ENCODE data around the gene BTBD9. TPM values are rescaled to one million over a fixed set of nuclear protein-coding genes. Genes with fewer than 3 reads are reported as not detected.

BTBD9 gene
- total and polyA plus RNA-seq, 4 donors: 8.7 to 73.9 (median 28.3) TPM

GRCh38 chr6:38676974-38677544 lies 37.3 kb upstream of the BTBD9 start:
- no peaks in the 10 kb centered on the region for H3K27me3 ChIP-seq (ENCODE audit: control insufficient read depth in 3 of 3, insufficient read depth in 3 of 3, low read length in 2 of 3)
- ATAC-seq (ENCODE audit: insufficient read depth, low FRiP score): no peak
- peaks cover 11 to 31% (median 19%) of the 10 kb centered on the region in 4 donors for H3K36me3 ChIP-seq (ENCODE audit: control insufficient read depth in 4 of 4, insufficient read depth in 4 of 4, low read length in 4 of 4)
- WGBS, 2 donors: 34 to 50% methylated on average over 1 of the region's 1 CpG
- no peak for TF ChIP-seq CTCF (IDR thresholded peaks at IDR 0.05; ENCODE audit: control extremely low read depth, extremely low read depth)
- no peak overlapping the region for H3K9ac ChIP-seq (ENCODE audit: insufficient read depth in 1 of 2, low read length in 2 of 2)
- DNase-seq: no peak
- H3K27ac ChIP-seq (ENCODE audit: low read depth in 1 of 2, low read length in 1 of 2): no peak overlapping the region
- H3K4me1 ChIP-seq (ENCODE audit: control insufficient read depth in 5 of 5, insufficient read depth in 5 of 5, low read length in 5 of 5): no peaks in the 10 kb centered on the region
- no peaks in the 10 kb centered on the region for H3K9me3 ChIP-seq (ENCODE audit: control insufficient read depth in 4 of 4, insufficient read depth in 3 of 4, low read length in 3 of 4)
- no peak overlapping the region for H3K4me3 ChIP-seq

DNA sequence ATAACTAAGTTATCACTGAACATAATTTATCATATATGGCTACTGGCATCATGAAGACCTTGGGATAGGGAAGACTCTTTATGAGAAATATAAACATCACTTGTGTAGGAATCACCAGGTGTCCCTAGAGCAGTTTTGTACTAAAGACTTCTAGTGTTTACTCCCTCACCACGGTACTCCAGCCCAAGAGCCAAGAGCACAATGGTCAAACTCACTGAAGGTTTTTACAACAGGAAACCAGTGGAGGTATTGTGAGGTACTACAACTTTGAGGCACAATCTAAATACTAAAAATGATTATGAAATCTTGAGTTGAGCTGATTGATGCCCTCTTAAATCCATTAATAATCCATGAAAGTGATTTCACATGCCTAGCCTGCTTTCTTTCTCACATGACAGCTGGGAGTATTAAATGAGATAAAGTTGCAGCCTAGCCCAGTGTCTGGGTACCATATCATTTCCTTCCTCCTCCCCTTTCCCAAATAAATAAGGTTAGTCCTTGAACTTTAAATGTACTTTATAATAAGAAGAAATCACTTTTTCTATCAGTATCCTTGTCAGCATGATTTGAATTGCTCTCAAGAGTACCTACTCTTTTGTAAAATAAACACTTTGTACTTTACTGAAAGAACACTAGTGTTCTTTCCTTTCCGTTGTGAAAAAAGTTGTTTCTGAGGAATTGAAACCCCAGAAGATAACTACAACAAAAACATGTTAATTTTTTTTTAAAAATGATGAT lies 36.7 kb upstream of the BTBD9 start:
- DNase-seq (peak in 1 of 3 donors; percentile 6), ATAC-seq (ENCODE audit: insufficient read depth, low FRiP score) (no peak)
- no peak overlapping the region for H3K4me3 ChIP-seq
- H3K36me3 ChIP-seq (ENCODE audit: control insufficient read depth in 4 of 4, insufficient read depth in 4 of 4, low read length in 4 of 4): peaks cover 5 to 26% (median 15%) of the 10 kb centered on the region in 4 donors
- H3K27me3 ChIP-seq (ENCODE audit: control insufficient read depth in 3 of 3, insufficient read depth in 3 of 3, low read length in 2 of 3): no peaks in the 10 kb centered on the region
- H3K4me1 ChIP-seq (ENCODE audit: control insufficient read depth in 5 of 5, insufficient read depth in 5 of 5, low read length in 5 of 5): no peaks in the 10 kb centered on the region
- TF ChIP-seq CTCF (IDR thresholded peaks at IDR 0.05; ENCODE audit: control extremely low read depth, extremely low read depth): no peak
- no peak overlapping the region for H3K9ac ChIP-seq (ENCODE audit: insufficient read depth in 1 of 2, low read length in 2 of 2)
- H3K9me3 ChIP-seq (ENCODE audit: control insufficient read depth in 4 of 4, insufficient read depth in 3 of 4, low read length in 3 of 4): no peaks in the 10 kb centered on the region
- 54 to 76% methylated on average over 2 of the region's 2 CpGs for whole genome bisulfite sequencing, 2 donors
- no peak overlapping the region for H3K27ac ChIP-seq (ENCODE audit: low read depth in 1 of 2, low read length in 1 of 2)

GRCh38 chr6:38673397-38674165 lies 33.9 kb upstream of the BTBD9 start:
- 29 to 41% methylated on average over 9 of the region's 9 CpGs for WGBS, 2 donors
- DNase-seq (no peak), ATAC-seq (ENCODE audit: insufficient read depth, low FRiP score) (no peak)
- Histone ChIP-seq H3K27me3 (ENCODE audit: control insufficient read depth in 3 of 3, insufficient read depth in 3 of 3, low read length in 2 of 3) (no peaks in the 10 kb centered on the region), H3K9me3 (ENCODE audit: control insufficient read depth in 4 of 4, insufficient read depth in 3 of 4, low read length in 3 of 4) (no peaks in the 10 kb centered on the region), H3K4me3 (no peak overlapping the region), H3K27ac (ENCODE audit: low read depth in 1 of 2, low read length in 1 of 2) (peak overlapping the region; percentile 9 to 47), H3K4me1 (ENCODE audit: control insufficient read depth in 5 of 5, insufficient read depth in 5 of 5, low read length in 5 of 5) (peaks cover 0 to 2% (median 0%) of the 10 kb centered on the region in 5 donors), H3K36me3 (ENCODE audit: control insufficient read depth in 4 of 4, insufficient read depth in 4 of 4, low read length in 4 of 4) (peaks cover 1 to 20% (median 11%) of the 10 kb centered on the region in 4 donors), H3K9ac (ENCODE audit: insufficient read depth in 1 of 2, low read length in 2 of 2) (no peak overlapping the region)
- no peak for TF ChIP-seq CTCF (IDR thresholded peaks at IDR 0.05; ENCODE audit: control extremely low read depth, extremely low read depth)
